ENCODE measurements around the gene OPTC.

DNA sequence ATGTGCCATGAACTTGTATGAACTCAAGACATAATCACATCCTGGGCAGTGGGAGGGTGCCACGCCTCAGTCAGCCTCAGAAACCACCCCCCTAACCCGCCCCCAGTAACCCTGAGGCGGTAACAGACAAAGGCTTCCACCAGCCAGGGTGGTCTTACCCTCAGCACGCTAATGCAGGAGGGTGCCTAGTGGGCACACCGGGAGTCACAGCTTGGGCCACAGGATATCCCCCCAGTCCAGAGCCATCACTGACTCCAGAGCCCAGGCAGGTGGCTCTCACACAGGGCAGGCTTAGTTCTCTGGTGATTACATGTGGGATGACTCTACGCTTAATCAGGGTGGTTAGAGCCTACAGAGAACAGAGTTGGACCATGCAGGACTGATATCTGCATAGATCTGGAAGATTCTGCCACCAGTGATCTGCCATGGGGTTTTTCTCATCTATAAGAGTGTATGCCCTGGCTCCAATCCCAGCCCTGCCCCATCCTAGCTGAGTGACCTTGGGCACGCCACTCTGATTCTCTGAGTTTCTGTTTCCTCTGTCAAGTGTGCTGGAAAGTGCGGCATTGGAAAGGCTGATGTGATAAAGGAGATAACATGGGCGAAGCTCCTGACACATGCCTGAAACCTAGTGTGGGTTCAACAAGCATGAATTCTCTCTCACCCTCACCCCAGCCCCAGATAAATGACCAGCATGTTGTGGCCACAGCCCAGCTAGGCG is 27.3 kb downstream of the OPTC start:
- TF ChIP-seq, protein P1, sequence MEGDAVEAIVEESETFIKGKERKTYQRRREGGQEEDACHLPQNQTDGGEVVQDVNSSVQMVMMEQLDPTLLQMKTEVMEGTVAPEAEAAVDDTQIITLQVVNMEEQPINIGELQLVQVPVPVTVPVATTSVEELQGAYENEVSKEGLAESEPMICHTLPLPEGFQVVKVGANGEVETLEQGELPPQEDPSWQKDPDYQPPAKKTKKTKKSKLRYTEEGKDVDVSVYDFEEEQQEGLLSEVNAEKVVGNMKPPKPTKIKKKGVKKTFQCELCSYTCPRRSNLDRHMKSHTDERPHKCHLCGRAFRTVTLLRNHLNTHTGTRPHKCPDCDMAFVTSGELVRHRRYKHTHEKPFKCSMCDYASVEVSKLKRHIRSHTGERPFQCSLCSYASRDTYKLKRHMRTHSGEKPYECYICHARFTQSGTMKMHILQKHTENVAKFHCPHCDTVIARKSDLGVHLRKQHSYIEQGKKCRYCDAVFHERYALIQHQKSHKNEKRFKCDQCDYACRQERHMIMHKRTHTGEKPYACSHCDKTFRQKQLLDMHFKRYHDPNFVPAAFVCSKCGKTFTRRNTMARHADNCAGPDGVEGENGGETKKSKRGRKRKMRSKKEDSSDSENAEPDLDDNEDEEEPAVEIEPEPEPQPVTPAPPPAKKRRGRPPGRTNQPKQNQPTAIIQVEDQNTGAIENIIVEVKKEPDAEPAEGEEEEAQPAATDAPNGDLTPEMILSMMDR (IDR thresholded peaks at IDR 0.05): no peak
- no peak for TF ChIP-seq POLR2A (IDR thresholded peaks at IDR 0.05)

Data from heart left ventricle (tissue), 13 donors.